Stimulated activated CD8-positive, alpha-beta memory T cell treated with anti-CD3 and anti-CD28 coated beads, Interleukin-12 subunit alpha, Interleukin-12 subunit beta, amount 100 ng/mL, for 4 hours (primary cell): ENCODE results near the gene CALU.

Experiments
- DNase-seq: peaks from one replicate; pipeline ENCODE4 v3.0.0-alpha.2; 2020; ENCODE audit warnings: low read depth

CALU gene

DNA sequence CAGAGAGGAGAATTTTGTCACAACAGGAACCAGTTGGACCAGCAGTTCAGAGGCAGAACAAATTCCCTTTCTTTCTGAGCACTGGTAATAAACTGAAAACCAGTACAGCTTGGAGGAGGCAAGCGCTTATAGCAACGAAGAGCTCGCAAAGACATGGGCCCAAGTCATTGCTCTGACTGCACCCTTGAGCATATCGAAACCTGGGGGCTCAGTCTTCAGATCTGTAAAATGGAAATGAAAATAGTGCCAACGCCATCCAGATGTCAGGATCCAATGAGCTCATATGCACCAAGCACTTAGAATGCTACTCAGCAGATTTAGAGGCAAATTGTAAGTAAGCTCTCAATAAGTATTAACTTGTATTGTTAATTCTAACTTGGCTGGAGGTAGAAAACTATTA is 14.4 kb upstream of the CALU start:
- no peak for DNase-seq

DNA sequence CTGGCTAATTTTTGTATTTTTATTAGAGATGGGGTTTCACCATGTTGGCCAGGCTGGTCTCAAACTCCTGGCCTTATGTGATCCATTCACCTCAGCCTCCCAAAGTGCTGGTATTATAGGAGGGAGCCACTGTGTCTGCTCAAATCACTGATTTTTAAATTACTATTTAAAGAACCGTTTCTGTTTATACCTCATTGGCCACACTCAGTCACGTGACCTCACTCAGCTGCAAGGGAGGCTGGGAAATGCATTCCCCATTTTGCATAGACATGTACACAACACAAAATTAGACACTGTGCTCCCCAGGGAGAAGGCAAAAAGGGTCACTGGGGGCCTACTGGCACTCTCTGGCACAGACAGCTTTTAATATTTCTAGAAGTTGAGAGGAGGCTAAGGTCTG is 13.6 kb upstream of the CALU start:
- DNase-seq, result no peak

DNA sequence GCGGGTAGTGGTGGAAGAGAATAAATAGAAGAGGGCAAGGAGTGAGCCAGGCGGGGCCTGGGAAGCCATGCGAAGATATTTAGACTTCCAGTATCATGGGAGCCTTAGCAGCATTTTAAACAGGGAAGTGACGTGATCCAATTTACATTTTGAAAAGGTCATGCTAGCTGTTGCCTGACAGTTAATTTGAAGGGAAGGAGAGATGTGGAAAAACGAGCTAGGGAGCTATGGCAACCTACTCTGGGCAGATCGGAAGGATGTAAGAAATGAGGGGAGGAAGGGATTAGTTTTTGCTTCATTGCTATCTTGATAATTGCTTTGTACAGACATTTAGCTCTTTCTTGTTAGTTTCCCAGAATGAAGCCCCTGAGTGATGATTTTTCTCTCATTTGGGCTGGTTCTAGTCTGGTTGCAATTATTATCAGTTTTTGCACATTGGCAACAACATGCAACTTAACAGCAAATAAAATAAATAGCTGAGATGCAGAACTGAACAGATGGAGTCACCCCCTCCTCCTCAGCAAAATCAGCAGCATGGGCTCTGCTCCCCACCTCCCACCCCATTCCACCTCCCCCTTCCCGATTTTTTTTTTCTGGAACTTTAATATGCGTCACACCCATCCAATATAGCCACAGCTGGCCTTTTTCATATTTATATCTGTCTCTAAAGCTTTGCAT is 13.0 kb upstream of the CALU start:
- no peak for DNase-seq

DNA sequence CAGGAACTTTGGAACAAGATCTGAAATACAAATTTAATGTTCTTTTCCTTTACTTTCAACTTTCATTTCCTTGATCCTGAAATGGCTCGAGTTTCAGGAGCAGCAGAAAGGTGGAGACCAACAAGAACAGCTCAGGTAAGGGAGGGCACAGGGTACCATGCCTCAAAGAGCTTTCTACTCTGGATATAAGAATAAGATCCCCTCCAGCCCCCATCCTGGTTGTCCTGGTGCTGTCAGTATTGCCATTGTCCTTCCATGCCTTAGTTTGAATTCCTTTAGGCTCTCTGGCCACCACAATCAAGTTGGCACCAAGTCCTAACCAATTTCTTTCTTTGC is 12.5 kb upstream of the CALU start:
- DNase-seq, result no peak

DNA sequence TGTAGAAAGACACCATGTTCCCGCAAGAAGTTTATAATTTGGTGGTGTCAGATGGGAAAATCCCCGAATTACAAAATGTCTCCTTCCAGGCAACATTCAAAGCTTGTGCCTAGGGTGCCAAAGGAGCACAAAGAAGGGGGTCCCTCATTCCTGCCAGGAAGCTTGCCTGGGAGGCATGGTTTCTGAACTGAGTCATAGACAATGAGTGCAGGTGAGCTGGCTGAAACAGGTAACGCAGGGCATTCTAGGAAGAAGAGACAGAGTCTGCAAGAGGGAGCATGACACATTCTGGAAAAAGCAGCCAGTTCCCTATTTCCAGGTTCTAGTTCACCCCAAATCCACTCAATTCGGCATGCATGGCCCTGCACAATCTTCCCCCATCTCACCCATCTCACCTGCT is 11.9 kb upstream of the CALU start:
- DNase-seq, result no peak

DNA sequence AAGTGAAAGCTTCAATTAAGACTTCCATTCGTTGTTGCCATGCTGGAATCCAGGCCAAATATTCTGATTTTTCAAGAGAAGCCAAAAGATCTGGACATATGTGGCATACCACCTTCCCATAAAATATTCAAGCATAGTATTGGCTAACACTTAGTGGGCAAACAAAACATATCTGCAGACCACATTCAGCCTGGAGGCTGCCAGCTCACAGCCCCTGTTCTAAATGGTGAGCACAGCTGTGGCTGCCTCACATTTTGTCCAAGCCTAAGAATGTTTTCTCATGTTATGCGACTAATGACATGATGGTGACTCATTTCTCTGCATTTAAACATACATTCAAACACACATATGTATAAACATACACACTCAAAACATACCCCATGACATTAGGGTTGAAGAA is 10.6 kb upstream of the CALU start:
- DNase-seq, result no peak

DNA sequence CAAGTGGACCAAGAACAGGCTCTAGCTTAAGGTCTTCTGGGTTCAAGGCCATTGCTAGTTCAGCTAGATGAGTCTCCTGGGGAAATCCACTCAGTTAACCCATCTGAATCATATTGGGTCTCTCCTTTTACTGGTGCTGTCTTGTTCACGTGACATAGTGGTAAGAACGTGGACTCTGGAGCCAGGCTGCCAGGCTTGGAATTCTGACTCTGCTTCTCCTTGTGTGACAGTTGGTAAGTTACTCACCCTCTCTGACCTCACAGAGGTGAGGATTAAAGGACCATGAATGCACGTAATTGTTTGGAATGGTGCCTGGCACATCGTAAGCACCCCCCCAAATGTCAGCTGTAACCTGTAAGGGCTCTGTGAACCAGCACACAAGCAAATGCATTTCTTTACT is 9.7 kb upstream of the CALU start:
- DNase-seq, result no peak

DNA sequence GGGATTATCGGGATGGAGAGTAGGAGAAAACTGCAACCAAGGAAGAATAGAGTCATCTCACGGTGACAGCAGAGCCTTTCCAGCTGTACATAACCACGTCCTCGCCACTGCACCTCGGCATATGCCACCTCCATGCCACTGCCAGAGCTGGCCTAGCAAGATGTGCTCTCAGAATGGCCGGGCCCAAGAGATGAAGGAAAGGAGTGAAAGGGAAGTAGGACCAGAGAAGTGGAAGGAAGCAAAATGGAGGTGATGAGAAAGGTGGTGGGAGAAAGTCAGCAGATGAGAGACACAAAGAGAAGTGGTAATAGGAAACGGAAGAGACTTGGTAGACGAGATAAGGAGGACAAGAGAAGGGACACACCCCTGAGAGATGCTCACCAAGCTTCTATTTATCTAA is 8.0 kb upstream of the CALU start:
- DNase-seq, result no peak

DNA sequence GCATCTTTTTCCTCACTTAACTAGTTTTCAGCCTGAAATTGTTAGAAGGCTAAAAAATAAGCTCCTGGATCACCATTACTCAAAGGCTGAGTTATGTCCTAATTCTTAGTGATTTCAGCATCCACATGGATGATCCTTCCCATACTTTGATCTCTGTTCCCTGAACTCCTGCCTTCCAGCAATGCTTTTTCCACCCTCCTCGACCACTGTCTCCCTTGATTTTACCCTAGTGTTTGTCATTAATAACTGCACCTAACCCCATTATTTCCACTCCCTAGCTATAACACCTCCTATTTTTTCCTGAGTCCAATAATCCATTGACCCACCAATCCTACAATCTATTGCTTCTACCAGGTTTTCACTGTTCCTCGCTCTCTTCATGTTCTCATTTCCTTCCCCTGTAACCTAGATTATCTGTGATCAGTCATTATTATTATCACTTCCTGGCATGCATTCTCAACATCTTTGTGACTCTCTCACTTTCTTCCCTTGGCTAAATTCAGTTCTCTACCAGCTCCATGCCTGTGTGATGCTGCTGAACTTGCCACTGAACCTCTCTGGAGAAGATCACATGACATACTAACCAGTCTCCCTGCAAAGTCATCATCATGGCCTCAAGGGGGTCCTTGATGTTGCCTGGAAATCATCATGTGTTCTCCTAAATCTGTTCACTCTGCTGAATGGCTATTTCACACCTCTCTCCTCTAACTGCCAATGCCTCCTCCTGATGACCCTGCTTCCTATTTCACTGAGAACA is 6.5 kb upstream of the CALU start:
- no peak for DNase-seq

DNA sequence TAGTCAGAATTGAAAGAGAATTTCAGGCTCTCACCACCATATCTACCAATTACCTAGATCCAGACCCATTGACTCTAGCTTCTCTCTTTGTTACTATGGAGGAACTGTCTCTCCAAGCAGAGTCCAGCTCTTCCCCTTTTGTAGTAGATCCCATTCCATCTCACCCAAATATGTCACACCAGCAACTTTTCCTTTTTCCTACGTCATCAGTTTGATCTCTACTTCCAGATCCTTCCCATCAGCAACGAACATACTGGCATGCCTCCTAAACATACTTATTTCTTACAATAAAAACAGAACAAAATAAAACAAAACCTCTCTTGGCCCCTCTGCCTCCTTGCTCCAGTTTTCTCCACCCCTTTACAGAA is 5.9 kb upstream of the CALU start:
- no peak for DNase-seq

DNA sequence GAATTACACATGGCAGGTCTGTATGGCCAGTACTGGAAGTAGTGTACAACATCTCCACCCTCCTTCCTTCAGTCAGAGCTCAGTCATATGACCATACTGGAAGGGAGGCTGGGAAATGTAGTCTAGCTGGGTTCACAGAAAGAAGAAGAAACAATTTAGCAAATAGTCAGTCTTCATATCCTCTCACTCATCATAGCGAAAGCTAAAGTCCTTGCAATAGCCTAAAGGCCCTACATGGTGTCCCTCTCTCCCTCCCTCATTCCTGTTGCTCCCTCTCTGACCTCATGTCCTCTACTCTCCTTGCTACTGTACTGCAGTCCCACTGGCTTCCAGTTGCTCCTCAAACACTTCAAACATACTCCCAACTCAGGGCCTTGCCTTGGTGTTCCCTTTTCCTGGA is 4.3 kb upstream of the CALU start:
- no peak for DNase-seq

DNA sequence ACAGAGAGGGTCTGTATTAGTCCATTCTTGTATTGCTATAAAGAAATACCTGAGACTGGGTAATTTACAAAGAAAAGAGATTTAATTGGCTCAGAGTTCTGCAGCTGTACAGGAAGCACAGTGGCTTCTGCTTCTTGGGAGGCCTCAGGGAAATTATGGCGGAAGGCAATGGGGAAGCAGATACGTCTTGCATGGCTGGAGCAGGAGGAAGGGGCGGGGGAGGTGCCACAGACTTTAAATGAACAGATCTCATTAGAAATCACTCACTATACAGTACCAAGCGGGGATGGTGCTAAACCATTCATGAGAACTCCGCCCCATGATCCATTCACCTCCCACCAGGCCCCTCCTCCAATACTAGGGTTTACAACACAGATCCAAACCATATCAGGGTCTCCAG is 3.7 kb upstream of the CALU start:
- DNase-seq, result no peak

DNA sequence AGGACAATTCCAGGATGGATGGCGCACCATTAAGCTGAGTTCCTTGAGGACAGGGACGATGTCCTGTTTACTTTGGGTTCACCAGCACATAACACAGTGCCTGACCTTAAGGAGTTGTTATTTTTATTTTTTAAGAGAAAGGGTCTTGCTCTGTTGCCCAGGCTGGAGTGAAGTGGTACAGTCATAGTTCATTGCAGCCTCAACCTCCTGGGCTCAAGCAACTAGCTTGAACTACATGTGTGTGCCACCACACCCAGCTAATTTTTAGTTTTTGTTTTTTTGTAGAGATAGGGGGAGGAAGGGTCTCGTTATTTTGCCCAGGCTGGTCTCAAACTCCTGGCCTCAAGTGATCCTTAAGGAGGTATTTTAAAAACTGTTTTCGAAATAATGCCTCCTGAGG is 1.7 kb upstream of the CALU start:
- no peak for DNase-seq

DNA sequence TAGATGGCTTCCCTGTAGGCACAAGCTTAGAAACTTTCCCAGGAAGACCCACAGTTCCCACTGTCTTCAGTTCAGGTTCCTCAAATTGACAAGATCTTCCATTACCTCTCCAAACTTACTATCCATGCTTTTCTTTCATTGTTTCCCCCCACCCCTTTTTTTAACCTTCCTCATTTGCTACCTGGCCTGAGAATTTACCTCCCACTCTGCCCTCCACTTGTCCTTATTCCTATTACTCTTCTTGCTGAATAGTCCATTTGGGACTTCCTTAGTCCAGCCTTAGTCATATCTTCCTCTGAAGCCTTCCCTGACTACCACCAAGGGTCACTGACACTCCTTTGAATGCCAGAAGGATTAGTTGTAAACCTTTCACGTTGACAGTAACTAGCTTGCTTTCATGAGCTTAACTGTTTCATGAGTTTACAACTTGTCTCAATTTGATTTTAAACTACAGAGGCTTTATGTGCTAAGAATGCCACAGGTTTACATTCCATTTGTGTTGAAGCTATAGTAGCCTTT is 1.2 kb upstream of the CALU start:
- DNase-seq, result no peak

DNA sequence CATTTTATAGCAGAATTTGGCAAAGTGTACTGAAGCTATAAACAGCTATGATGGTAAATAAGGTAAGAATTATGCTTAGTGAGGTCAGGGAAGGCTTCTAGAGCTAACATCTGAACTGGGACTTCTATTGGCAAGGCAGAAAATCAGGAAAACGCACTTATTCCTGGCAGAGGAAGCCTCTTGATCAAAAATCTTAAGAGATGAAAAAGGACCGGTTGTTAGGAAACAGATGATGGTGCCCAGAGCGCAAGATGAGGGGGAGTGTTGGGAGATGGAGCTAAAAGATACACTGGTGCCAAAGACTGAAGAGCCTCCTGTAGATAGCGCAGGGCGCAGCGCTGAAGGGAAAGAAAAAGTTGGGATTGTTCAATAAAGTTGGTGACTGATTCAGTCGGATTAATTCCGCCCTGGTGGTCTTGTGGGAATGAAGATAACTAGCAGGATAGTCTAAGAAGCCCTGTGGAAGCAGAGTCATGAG is 550 bp upstream of the CALU start:
- DNase-seq, result no peak

DNA sequence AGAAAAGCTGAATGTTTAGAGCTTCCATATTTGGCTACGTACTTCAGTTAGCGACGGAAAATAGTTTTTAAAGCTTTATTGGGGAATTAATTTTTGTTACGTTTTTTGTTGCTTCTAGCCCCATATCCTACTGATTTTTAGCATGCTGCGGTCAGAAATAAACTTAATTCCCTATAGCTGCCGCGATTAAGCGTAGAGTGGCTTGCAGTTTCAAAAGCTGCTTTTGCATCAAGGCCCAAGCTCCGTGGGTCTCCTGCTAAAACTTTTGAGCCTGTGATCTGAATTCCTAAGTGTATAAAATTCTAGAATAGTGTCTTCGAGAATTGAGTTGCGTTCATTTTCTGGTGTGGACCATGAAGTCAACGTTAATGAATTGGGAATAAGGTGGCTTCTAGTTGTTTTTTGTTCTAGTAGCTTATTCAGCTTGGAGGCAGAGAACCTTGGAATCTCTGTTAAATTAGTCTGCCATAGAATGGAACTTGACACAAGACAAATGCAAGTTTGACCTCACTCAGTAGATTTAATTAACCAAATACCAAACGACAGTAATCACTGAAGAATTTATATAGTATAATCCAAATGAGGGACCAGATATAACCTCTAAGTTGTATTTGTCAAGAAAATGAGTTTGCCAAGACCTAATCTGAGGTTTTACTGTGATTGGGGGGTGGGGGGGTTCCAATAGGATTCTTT is 977 bp downstream of the CALU start:
- DNase-seq, result no peak

DNA sequence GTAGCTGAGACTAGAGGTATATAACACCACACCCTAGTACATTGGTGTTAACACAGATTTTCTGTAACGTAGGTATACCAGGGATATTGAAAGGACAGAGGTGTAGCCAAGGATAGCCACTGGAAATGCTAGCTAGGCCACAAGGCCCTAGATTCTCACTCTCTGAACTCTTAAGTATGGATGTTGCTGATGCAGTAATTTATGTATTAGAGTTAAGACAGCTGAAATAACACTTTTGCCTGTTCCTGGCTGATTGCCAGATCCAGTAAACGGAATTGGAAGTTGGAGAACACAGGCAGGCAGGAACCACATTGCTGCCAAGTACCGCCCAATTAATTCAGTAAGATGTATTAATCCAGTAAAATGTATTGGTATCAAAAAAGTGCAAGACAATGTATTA is 1.8 kb downstream of the CALU start:
- DNase-seq, result no peak

DNA sequence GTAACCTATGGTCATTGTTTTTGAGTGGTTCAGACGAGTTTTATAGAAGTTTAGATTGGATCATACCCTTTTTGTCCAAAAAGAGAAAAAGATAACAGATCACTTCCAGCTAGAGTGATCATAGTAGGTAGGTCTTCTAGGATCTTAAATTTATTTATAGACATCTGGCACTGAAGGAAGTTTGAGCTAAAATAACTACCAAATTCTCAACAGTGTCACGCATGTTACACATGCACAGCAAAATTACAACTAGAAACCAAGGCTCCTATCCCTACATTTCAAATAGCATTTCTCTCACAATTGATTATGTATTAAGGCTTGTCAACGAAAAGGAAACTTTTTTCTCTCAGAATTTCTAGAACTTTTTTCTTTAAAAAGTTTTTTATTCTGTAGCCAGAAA is 2.3 kb downstream of the CALU start:
- DNase-seq, result no peak

DNA sequence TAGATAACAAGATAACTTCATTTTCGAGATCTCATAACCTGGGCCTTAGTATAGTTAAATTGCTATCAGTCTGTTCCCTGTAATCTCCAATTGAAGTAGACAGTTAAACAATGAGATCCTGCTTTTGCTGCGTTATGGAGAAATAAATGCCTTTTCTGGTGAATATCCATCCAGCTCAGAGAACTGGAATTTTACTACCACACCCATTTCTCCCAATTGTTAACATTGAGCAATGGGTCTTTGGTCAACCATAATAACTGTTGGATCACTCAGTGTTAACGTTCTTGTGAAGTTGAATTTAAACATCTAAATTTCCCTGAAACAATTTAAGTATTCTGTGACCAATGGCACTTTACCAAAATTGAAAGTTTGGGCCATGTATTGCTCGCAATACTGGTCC is 3.0 kb downstream of the CALU start:
- DNase-seq, result no peak

DNA sequence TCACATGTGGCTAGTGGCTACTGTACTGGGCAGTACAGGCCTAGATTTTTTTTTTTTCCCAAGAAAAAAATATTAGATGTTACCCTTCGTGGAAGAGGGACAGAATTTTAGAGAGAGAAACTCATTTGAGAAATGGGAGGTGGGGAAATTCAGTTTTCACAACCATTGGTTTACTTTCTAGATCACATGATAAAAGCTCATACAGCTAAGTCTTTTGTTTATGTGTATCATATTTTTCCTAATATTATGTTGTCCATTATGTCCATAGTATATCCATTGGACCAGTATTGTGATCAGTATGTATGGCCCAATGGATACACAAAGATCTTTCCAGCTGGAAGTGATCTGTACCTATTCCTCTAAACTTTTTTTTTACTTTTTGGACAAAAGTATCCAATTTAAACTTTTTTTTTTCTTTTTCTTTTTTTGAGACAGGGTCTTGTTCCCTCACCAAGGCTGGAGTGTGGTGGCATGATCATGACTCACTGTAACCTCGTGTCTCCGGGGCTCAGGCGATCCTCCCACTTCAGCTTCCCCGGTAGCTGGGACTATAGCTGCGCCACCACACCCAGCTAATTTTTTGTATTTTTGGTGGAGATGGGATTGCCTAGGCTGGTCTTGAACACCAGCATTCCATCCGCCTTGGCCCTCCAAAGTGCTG is 4.1 kb downstream of the CALU start:
- no peak for DNase-seq

DNA sequence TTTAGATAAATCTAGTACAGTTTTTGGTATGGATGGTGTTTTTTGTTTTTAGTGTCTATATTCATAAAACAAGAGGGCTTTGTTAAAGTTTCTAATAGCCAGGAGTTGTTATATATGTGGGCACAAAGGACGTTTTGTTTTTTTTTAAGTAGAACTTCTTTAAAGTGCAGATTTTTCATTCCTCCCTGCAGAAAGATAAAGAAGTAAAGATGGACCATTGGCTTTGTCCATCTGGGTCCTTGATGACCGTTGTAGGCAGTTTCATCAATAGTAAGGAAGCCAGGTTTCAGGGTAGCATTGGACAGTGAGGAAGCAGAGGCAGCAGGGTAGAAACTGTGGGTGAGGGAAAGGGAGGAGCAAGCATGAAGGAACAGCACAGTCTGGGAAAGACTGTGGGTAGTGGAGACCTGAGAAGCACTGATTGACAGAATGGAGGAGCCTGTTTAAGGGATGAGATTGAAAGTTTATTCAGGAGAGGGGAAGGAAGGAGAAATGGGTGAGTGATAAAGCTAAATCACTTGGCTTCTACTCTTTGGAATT is 5.3 kb downstream of the CALU start:
- no peak for DNase-seq

DNA sequence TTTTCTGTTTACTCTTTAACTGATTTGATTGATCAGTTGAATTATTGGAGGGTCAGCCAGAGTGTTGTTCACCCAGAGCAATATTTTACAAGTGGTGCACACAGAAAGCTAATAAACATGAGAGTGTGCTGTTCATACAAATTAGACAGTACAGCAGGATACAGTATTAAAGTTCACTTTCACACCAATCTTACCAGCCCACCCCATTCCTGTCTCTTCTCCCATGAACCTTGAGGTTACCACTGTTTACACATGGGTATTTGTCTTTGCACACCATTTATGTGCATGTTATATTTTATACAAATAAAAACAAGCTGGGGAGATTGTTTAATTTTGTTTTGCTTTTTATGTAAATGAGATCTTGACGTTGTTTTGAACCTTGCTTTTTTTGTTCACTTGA is 6.5 kb downstream of the CALU start:
- DNase-seq, result no peak
